ENCODE data around the gene MRPL23. TPM values are rescaled to one million over a fixed set of nuclear protein-coding genes. Genes with fewer than 3 reads are reported as not detected.

The MRPL23 gene
- polyA plus RNA-seq, 1 donor (not counting 4 experiments of a cell fraction or from before 2014, with no cell fraction given) = 68.2 TPM

GRCh38 chr11:1975185-1975584, 28.1 kb downstream of the MRPL23 start:
- no peaks in the 10 kb centered on the region for H3K27me3 ChIP-seq (ENCODE audit: control insufficient read depth, extremely low read depth, insufficient read depth, low read length)

GRCh38 chr11:1978720-1979473, 31.8 kb downstream of the MRPL23 start:
- H3K36me3 ChIP-seq (ENCODE audit: control insufficient read depth in 2 of 2, extremely low read depth in 1 of 2, insufficient read depth in 2 of 2, low read length in 2 of 2) = no peaks in the 10 kb centered on the region
- no peaks in the 10 kb centered on the region for H3K4me1 ChIP-seq (ENCODE audit: control insufficient read depth, extremely low read depth, insufficient read depth, low read length)
- no peak for DNase-seq (ENCODE audit: low read depth, low spot score)
- H3K27ac ChIP-seq (ENCODE audit: control insufficient read depth, insufficient read depth, low read length) = no peak overlapping the region
- H4K20me1 ChIP-seq (ENCODE audit: control insufficient read depth, extremely low read depth, insufficient read depth, low read length) = no peaks in the 10 kb centered on the region
- H3K79me2 ChIP-seq (ENCODE audit: control insufficient read depth, insufficient read depth, low read length) = no peaks in the 10 kb centered on the region
- no peak overlapping the region for H3K4me2 ChIP-seq (ENCODE audit: control insufficient read depth, extremely low read depth, insufficient read depth, low read depth, low read length)
- no peak for TF ChIP-seq CTCF (optimal IDR thresholded peaks at IDR 0.05 in 1 of 3, IDR thresholded peaks at IDR 0.05 in 1 of 3, conservative IDR thresholded peaks at IDR 0.05 in 1 of 3; ENCODE audit: extremely low read depth in 1 of 3, insufficient read depth in 2 of 3, low read length in 3 of 3)
- TF ChIP-seq EZH2 (IDR thresholded peaks at IDR 0.05; ENCODE audit: low read length) = no peak
- dilution Hi-C loops (cut with MboI; ENCODE audit: extremely low pct_ligation_motif_present, low sequenced_read_pairs) = no loop called here
- no peaks in the 10 kb centered on the region for H3K9me1 ChIP-seq (ENCODE audit: control insufficient read depth, extremely low read depth, insufficient read depth, low read length)
- H3K27me3 ChIP-seq (ENCODE audit: control insufficient read depth, extremely low read depth, insufficient read depth, low read length) = no peaks in the 10 kb centered on the region
- H3K4me3 ChIP-seq (ENCODE audit: control insufficient read depth in 2 of 3, extremely low read depth in 1 of 3, insufficient read depth in 2 of 3, low read depth in 1 of 3, low read length in 3 of 3) = no peak overlapping the region
- no peaks in the 10 kb centered on the region for H3K9me3 ChIP-seq (ENCODE audit: control insufficient read depth, low read depth, low read length)
- no peak for FAIRE-seq
- no peak overlapping the region for H2AFZ ChIP-seq (ENCODE audit: control insufficient read depth, low read length)
- H3K9ac ChIP-seq (ENCODE audit: control insufficient read depth, extremely low read depth, insufficient read depth, low read length) = no peak overlapping the region

More at GRCh38 chr11:1975185-1975584, 28.1 kb downstream of the MRPL23 start:
- no peaks in the 10 kb centered on the region for H3K9me1 ChIP-seq (ENCODE audit: control insufficient read depth, extremely low read depth, insufficient read depth, low read length)
- H3K36me3 ChIP-seq (ENCODE audit: control insufficient read depth in 2 of 2, extremely low read depth in 1 of 2, insufficient read depth in 2 of 2, low read length in 2 of 2) = no peaks in the 10 kb centered on the region
- no peak overlapping the region for H2AFZ ChIP-seq (ENCODE audit: control insufficient read depth, low read length)
- no peaks in the 10 kb centered on the region for H3K79me2 ChIP-seq (ENCODE audit: control insufficient read depth, insufficient read depth, low read length)
- no peak overlapping the region for H3K27ac ChIP-seq (ENCODE audit: control insufficient read depth, insufficient read depth, low read length)
- no peak overlapping the region for H3K4me3 ChIP-seq (ENCODE audit: control insufficient read depth in 2 of 3, extremely low read depth in 1 of 3, insufficient read depth in 2 of 3, low read depth in 1 of 3, low read length in 3 of 3)
- H3K9me3 ChIP-seq (ENCODE audit: control insufficient read depth, low read depth, low read length) = no peaks in the 10 kb centered on the region
- dilution Hi-C loops (cut with MboI; ENCODE audit: extremely low pct_ligation_motif_present, low sequenced_read_pairs) = no loop called here
- H3K4me2 ChIP-seq (ENCODE audit: control insufficient read depth, extremely low read depth, insufficient read depth, low read depth, low read length) = no peak overlapping the region
- H3K4me1 ChIP-seq (ENCODE audit: control insufficient read depth, extremely low read depth, insufficient read depth, low read length) = no peaks in the 10 kb centered on the region
- DNase-seq (ENCODE audit: low read depth, low spot score) = no peak
- TF ChIP-seq CTCF (optimal IDR thresholded peaks at IDR 0.05 in 1 of 3, IDR thresholded peaks at IDR 0.05 in 1 of 3, conservative IDR thresholded peaks at IDR 0.05 in 1 of 3; ENCODE audit: extremely low read depth in 1 of 3, insufficient read depth in 2 of 3, low read length in 3 of 3) (no peak), EZH2 (IDR thresholded peaks at IDR 0.05; ENCODE audit: low read length) (no peak)
- no peaks in the 10 kb centered on the region for H4K20me1 ChIP-seq (ENCODE audit: control insufficient read depth, extremely low read depth, insufficient read depth, low read length)
- H3K9ac ChIP-seq (ENCODE audit: control insufficient read depth, extremely low read depth, insufficient read depth, low read length) = no peak overlapping the region
- FAIRE-seq = no peak

All from keratinocyte (primary cell).